Measurements from ENCODE around the gene EMILIN2. TPM values are rescaled to one million over a fixed set of nuclear protein-coding genes. Genes with fewer than 3 reads are reported as not detected.

The EMILIN2 gene
- polyA plus RNA-seq, 10 donors = 19.4 to 44.9 (median 32.1) TPM

DNA sequence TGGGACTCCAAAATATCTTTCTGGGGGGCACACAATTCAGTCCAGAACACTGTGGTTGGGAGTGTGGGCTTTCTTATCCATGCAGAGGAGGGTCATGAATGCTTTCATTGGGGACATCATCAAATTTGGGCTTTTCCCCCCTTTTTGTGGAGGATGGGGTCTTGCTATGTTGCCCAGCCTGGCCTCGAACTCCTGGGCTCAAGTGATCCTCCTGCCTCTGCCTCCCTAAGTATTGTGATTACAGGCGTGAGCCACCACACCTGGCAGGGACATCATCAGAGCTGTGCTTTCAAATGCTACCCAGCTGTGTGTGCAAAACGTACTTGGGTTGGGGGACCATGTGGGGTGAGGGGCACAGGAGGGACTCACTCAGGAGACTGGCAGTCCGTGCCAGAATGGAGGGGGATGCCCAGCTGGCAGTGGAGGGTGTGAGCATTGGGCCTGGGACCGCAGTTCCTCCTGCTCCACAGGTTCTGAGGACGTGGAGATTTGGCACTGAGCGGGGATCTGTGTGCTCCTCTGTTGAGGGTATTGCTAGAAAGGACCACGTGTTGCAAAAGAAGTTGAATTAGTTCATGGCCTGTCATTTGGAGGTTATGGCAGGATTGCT, 24.4 kb downstream of the EMILIN2 start:
- no peak for DNase-seq

GRCh38 chr18:2872095-2872494, 25.3 kb downstream of the EMILIN2 start:
- no peak for DNase-seq

- no peak for DNase-seq
Observed at GRCh38 chr18:2874765-2875164, 28.0 kb downstream of the EMILIN2 start.

- DNase-seq = no peak
Observed at GRCh38 chr18:2878656-2879330, 32.0 kb downstream of the EMILIN2 start.

DNA sequence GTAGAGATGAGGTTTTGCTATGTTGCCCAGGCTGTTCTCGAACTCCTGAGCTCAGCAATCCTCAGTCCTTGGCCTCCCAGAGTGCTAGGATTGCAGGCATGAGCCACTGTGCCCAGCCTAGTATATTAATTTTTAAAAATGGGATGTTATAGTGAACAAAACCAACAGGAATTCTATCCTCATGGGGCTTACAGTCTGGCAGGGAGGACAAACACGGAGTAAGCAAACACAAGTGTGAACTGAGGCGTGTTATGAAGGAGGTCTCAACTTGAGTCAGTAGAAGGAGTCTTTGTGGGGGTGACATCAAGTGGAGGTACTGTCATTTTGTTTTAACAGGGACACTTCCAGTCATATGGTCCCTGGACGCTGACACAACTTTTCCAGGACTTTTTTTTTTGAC, 33.1 kb downstream of the EMILIN2 start:
- no peak for DNase-seq

DNA sequence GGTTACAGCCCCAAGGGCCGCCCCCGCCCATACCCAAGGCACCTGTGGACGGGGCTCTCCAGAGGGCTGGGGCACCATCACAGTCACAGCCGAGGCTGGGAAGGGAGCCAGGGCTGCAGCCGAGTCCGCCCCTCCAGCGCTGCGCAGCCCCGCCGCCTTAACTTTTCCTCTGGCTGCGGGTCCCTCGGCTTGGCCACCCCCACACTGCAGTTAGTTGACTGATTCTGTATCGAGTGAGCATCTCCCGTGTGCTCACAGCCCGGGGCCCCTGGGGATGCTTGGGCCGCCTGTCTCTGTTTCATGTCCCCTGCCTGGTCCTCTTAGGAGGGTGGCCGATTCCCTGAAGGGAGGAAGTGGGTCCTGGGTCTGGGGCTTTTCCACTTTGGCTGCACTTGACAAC, 33.7 kb downstream of the EMILIN2 start:
- DNase-seq = peak in 1 of 3 donors; percentile 69

GRCh38 chr18:2881088-2881839, 34.5 kb downstream of the EMILIN2 start:
- peak; percentile 90 to 96 (median 92) for DNase-seq

GRCh38 chr18:2881840-2882195, 35.0 kb downstream of the EMILIN2 start:
- no peak for DNase-seq

- no peak for DNase-seq
Observed at GRCh38 chr18:2882201-2882600, 35.4 kb downstream of the EMILIN2 start.

DNA sequence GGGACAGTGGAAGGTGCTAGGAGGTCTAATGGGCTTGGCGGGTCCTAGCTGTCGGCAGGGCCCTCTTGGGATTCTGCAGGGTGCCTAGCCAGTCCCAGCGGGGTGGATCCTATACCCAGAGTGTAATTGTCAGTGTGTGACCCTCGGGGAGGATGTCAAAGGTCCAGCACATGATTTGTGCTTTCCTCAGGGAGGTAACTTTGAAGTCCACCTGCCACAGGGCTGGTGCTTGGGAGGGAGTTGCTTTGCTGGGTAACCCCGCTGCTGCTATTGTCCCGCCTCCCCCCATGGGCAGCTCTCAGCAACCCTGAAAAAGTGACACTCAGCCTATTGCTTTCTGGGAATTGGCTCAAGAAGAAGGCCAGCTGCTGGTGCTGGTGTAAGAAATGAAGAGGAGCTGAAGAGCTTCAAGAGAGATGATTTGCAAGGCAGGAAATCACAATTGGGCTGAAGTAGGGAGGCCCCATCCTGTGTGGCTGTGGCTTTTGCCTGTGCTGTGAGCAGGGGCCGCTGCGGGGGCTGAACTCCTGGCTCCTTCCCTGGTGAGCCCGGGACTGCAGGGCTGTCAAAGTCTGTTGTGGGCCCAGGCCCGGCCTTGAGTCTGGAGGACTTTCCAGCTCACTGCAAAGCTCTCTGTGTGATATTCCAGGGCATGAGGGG, 36.4 kb downstream of the EMILIN2 start:
- DNase-seq = peak in 1 of 3 donors; percentile 82

DNA sequence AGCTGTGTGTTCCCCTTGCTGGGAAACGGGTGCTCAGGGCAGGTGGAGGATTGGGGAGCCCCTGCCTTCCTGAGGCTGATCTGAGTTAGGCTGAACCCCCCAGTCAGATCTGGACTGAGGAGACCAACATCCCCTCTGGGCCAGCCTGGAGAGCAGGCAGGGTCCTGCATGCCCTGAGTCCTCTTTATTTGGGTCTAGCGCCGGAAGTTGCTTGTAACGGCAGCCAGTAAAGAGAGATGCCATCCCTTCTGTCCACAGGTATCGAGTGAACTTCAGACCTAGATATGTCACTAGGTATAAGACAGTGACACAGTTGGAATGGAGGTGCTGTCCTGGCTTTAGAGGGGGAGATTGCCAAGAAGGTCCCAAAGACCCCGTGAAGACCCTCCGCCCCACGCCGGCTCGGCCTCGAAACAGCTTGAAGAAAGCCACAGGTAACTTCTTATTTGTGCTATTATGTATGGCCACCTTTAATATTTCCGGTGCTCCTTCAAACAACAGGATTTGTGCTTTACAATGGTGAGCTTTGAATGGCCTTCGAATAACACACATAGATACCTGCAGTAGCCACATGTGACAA, 38.0 kb downstream of the EMILIN2 start:
- no peak for DNase-seq

GRCh38 chr18:2887470-2887869, 40.7 kb downstream of the EMILIN2 start:
- DNase-seq = no peak

DNA sequence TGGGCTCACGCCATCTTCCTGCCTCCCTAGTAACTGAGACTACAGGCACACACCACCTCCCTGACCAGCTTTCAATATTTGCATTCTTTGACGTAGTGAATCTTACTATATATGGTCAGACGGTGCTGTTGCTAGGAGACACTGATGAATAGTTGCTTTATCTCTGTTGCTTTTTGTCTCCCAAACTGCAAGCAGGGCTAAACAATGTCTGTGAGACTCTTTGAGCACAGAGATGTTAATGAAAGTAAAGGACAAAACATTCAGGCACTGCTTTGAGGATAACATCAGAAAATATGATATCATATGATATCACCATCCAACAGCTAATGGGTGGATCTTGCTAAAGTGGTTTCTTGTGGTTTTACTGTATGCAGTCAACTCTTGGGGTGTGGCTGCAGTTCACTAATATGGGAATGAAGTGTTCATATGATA, 43.0 kb downstream of the EMILIN2 start:
- DNase-seq = no peak

DNA sequence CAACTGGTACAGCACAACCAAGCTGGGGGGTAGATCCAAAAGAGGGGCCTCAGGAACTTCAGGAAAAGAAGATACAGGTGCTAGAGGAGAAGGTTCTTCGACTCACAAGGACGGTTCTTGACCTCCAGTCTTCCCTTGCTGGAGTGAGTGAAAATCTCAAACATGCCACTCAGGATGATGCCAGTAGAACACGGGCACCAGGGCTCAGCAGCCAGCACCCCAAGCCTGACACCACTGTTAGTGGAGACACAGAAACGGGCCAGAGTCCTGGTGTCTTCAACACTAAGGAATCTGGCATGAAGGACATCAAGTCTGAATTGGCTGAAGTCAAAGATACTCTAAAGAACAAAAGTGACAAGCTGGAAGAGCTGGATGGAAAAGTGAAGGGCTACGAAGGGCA, 43.8 kb downstream of the EMILIN2 start:
- DNase-seq = no peak

DNA sequence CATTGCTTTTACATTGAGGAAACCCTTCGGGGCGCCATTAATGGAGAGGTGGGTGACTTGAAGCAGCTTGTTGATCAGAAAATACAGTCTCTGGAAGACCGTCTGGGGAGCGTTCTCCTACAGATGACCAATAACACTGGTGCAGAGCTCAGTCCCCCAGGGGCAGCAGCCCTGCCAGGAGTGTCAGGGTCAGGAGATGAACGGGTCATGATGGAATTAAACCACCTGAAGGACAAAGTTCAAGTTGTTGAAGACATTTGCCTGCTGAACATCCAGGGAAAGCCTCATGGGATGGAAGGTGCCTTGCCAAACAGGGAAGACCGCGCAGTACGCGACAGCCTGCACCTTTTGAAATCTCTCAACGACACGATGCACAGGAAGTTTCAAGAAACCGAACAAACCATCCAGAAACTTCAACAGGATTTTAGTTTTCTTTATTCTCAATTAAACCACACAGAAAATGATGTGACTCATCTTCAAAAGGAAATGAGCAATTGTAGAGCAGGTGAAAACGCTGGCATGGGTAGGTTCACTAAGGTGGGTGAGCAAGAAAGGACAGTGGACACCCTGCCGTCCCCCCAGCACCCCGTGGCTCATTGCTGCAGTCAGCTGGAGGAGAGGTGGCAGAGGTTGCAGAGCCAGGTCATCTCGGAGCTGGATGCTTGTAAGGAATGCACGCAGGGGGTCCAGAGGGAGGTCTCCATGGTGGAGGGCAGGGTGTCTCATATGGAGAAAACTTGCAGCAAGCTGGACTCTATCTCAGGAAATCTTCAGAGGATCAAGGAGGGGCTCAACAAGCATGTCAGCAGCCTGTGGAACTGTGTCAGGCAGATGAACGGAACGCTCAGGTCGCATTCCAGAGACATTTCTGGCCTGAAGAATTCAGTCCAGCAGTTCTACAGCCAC, 45.0 kb downstream of the EMILIN2 start:
- no peak for DNase-seq

GRCh38 chr18:2893056-2893455, 46.2 kb downstream of the EMILIN2 start:
- DNase-seq = no peak

DNA sequence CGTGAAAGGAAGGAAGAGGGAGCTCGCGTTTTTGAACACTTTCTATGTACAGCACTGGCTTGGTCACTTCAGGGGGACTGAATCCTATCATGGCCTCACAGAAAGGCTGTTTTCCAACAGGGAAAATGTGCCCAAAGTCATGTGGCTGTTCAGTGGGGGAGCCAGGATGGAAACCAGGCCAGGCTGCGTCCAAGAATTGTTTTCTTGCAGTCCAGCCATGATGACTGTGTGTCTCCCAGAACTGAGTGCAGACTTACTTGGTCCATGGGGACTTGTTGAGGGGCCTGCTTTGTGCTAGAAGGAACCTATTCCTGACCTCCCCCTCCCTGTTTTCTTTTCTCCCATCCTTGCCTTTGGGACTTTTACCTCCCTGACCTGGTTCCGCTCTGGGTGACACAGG, 46.9 kb downstream of the EMILIN2 start:
- DNase-seq = peak in 1 of 3 donors; percentile 26

DNA sequence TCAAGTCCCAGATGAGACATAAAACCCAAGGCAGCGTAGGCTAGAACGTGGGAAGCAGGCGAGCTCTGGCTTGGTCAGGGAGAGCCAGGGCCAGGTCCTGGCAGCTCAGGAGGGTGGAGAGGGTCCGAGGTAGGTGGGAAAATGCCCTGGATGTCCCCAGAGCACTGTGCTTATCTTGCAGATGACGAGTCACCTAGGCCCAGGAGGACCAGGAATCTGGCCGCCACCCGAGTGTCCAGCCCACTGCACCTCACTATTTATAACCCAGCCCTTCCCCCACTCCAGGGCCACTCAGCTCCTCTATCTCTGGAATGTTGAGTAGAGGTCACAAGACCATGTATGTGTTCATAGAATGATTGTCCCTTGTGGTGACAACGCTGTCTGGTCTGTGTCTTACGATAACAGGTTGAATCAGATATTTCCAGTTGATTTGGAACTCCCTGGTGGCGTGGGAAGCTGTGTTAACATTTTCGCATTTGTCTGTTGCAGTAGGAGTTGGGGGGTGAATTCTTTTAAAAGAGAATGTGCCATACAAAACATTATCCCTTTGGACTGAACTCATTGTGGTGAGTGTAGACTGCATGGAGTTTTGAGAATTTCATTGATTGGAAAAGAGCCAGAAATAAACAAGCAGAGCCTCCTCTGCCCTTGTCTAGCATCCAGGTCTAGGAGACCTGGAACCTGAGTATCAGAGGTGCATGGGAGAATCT, 47.5 kb downstream of the EMILIN2 start:
- no peak for DNase-seq

DNA sequence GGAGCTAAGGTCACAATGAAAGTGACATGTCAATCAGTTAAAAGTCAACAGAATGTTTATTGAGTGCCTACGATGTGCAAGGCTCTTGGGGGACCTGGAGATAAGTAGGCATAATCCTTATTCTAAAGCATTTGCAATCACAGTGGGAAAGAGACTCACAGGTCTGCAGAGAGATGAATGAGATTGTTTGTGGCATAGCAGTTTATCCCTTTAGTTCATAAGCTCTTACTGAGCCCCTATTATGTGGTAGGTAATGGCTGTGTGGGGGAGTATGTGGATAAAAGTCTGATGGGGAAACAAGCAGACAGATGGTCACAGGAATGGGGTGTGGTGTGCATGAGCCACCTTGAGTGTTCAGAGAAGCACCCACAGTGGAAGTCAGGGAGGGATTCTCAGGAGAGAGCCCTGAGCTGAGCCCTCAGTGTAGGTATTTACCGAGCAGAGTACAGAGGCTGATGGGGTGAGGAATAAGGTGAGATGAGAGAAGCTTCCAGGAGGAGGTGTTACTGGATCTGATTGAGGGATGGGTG, 48.1 kb downstream of the EMILIN2 start:
- DNase-seq = no peak

GRCh38 chr18:2895391-2895790, 48.6 kb downstream of the EMILIN2 start:
- DNase-seq = no peak

Data from muscle of back (tissue), 11 donors.